Panc1 (cell line): Measurements from ENCODE around the gene POTEI. TPM values are rescaled to one million over a fixed set of nuclear protein-coding genes. Genes with fewer than 3 reads are reported as not detected.
A peak's percentile ranks its signal among the peaks of the same experiment; 100 is the strongest.
"Not testable (repeated sequence)": the region's sequence is repeated elsewhere in the genome, so short reads cannot be mapped to it uniquely, and the experiment has no call there.

ENCODE experiments used
- ATAC-seq: fragments of 200-7000 bp; cut with Tn5 transposase; 2 replicates; pipeline ENCODE4 v1.9.1; 2020; ENCODE audit warnings: mild to moderate bottlenecking, moderate library complexity
- Bru-seq: library from RNA; stranded (reverse); fragments of 400-500 nt; gene quantifications from one replicate; lab custom pipeline; 2021; lab: Mats Ljungman, UMichigan
- BruChase-seq, 2 experiments: library from RNA; stranded (reverse); fragments of 400-500 nt; gene quantifications; one replicate each; lab custom pipeline; 2021; lab: Mats Ljungman, UMichigan
- BruUV-seq: library from RNA; stranded (reverse); fragments of 400-500 nt; replicated peaks from 2 replicates; lab custom pipeline; 2021; lab: Mats Ljungman, UMichigan
- CTCF ChIA-PET: fragments of 300-600 bp; sonication (Branson Sonifier 250); formaldehyde crosslinking; loops from one replicate; lab custom pipeline; 2022; ENCODE audit warnings: antibody characterized with exemption; lab: Charles Lee
- POLR2A ChIA-PET: fragments of 300-600 bp; sonication (Branson Sonifier 250); formaldehyde crosslinking; loops from one replicate; lab custom pipeline; 2022; ENCODE audit warnings: antibody characterized with exemption; lab: Charles Lee
- DNase-seq: peaks from one replicate; pipeline ENCODE4 v3.0.0-alpha.2; 2010; ENCODE audit warnings: low read depth, low spot score
- H3K27ac ChIP-seq: 2 replicates; pipeline ENCODE4 v1.5.1; 2011; ENCODE audit warnings: mild to moderate bottlenecking, low read length, inconsistent platforms
- H3K27me3 ChIP-seq: fragments of 200-500 bp; sonication (Bioruptor generic); 2 replicates; pipeline ENCODE4 v1.6.0; 2014; ENCODE audit warnings: low read length, inconsistent platforms; ENCODE audit not compliant: control insufficient read depth, insufficient read depth
- H3K36me3 ChIP-seq: fragments of 200-500 bp; sonication (Bioruptor generic); 2 replicates; pipeline ENCODE4 v1.5.1; 2014; ENCODE audit warnings: inconsistent platforms, mild to moderate bottlenecking, low read length, moderate library complexity; ENCODE audit not compliant: control insufficient read depth, insufficient read depth
- H3K4me1 ChIP-seq: 2 replicates; pipeline ENCODE4 v1.5.1; 2011; ENCODE audit warnings: inconsistent platforms, mild to moderate bottlenecking, low read length, moderate library complexity; ENCODE audit not compliant: control insufficient read depth, insufficient read depth
- H3K4me3 ChIP-seq, 2 experiments: 2 replicates each; pipeline ENCODE4 v1.5.1; 2011 to 2012; ENCODE audit warnings: low read depth in 2 of 2, low read length in 2 of 2, mild to moderate bottlenecking in 2 of 2, inconsistent platforms in 1 of 2, moderate library complexity in 1 of 2
- H3K9me3 ChIP-seq: fragments of 200-500 bp; sonication (Bioruptor generic); 2 replicates; pipeline ENCODE4 v1.5.1; 2014; ENCODE audit warnings: low read depth, mild to moderate bottlenecking, inconsistent platforms, low read length, moderate library complexity; ENCODE audit not compliant: control insufficient read depth, insufficient read depth
- in situ Hi-C: cut with HindIII; loops from 2 replicates; pipeline ENCODE4 v1.10.0; 2016; ENCODE audit warnings: low sequenced_read_pairs, low pct_unique_long_range_greater_than_20kb
- intact Hi-C: fragments of 100-400 bp; cut with micrococcal nuclease; formaldehyde crosslinking; loops from one replicate; pipeline ENCODE4 v1.10.0; 2022; ENCODE audit not compliant: unreplicated experiment
- long read RNA-seq: library from polyadenylated mRNA; unstranded; transcript quantifications from one replicate; pipeline ENCODE4 v2.0.0, GENCODE V29; 2021; ENCODE audit not compliant: unreplicated experiment
- polyA plus RNA-seq: library from polyadenylated mRNA; unstranded; fragments of >200 nt; gene quantifications from one replicate; pipeline ENCODE4 v1.2.1, GENCODE V29; 2012; ENCODE audit warnings: missing spikeins; ENCODE audit not compliant: insufficient read length
- total RNA-seq: library from RNA; stranded (reverse); gene quantifications from one replicate; pipeline ENCODE4 v1.2.1, GENCODE V29; 2021; ENCODE audit not compliant: unreplicated experiment

POTEI gene
- 0.92 TPM for total RNA-seq
- 1.0 TPM for polyA plus RNA-seq
- percentile 16 among the genes with signal in this experiment for Bru-seq, nascent RNA
- percentile 10 among the genes with signal in this experiment for BruChase-seq, experiment 1, labeled RNA remaining after a 2-hour chase
- percentile 10 among the genes with signal in this experiment for BruChase-seq, experiment 2, labeled RNA remaining after a 6-hour chase
- long read RNA-seq, partial matches to known transcripts = 0 of 1 reads
- long read RNA-seq, other reads (novel, unspliced or antisense) = 1 of 1 reads

DNA sequence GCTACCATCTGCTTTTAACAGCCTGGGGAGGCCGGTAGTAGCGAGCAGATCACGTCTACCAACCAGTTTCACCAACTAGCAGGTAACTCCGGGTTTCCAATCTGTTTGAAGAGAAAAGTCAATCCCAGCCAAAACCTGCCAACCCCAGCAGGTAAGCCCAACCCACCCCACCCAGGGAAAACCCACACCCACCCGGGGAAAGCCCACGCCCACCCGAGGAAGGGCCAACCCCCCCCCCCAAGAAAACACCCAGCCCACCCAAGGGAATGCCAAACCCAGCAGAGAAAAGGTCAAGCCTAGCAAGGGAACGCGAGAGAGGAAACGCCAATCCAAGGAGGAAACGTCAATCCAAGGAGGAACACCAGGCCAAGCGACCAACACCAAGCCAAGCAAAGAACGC is at the start of gene POTEI:
POTEI (minus strand) TSS at position 101 of the 400 bp plus-strand sequence; CDS start at position 8, 93 bp downstream.
- ATAC-seq, POLR2A ChIA-PET: not testable (repeated sequence)

DNA sequence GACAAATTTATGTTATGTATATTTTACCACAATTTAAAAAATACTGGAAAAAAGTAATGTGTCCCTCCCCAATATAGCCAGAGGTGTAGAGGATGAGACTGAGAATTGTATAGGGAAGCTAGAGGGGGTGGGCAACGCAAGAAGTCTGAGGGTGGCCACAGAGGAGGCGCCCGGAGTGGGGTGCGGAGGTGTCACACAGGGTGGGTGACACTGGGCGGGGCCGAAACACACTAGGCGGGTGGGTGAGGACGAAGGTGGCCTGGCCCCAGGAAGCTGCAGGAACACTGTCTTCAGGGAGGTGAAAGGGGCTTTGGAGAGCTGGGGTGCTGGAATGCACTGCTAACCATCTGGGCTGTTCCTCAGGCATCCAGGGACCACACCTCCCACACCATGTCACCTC is 47.3 kb upstream of the POTEI start:
- H3K4me3 ChIP-seq, POLR2A ChIA-PET, BruUV-seq, CTCF ChIA-PET, ATAC-seq, H3K27me3 ChIP-seq, H3K4me1 ChIP-seq, H3K27ac ChIP-seq, intact Hi-C loops, H3K9me3 ChIP-seq, in situ Hi-C loops, H3K36me3 ChIP-seq, DNase-seq: not testable (repeated sequence)

More for the DNA sequence above, at the start of gene POTEI:
- BruUV-seq, CTCF ChIA-PET, H3K36me3 ChIP-seq, H3K4me1 ChIP-seq, in situ Hi-C loops, intact Hi-C loops, DNase-seq, H3K4me3 ChIP-seq, H3K27ac ChIP-seq, H3K9me3 ChIP-seq, H3K27me3 ChIP-seq: not testable (repeated sequence)

DNA sequence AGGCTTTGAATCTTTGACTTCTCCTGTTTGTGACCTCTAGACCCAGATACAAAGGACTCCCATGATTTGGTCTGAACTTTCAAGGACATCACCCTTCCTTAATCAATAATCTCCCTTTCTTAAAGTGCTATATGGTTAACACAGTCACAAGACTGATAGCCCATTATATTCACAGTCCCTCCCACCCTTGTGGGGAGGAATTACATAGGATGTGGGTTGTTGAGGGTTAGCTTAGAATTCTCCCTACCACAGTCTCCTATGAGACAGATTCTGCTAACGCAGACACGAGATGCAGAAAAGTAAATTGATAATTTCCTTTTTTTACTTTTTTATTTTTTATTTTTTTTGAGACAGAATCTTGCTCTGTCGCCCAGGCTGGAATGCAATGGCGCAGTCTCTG is 45.0 kb upstream of the POTEI start:
- H3K27ac ChIP-seq, intact Hi-C loops, CTCF ChIA-PET, in situ Hi-C loops, H3K9me3 ChIP-seq, POLR2A ChIA-PET, H3K36me3 ChIP-seq, DNase-seq, H3K4me1 ChIP-seq, H3K27me3 ChIP-seq, BruUV-seq, H3K4me3 ChIP-seq, ATAC-seq: not testable (repeated sequence)

DNA sequence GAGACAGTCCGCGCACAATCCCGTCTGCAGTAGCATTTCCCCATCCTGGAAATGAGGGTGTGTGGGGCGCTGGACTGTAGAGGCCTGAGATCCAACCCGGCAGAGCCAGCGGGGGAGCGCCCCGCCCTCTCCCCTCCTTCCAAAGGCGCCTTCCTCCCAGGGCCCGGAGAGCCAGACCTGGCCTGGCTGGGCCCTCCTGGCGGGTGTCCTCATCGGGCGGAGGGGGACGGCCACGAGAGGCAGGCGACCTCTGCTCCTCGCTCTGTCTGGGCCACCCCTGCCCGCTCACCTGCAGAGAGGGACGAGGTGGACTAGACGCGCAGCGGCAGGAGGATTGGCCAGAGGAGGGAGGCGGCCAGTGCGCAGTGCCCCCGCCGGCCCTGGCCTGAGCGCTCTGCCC is 40.3 kb upstream of the POTEI start:
- BruUV-seq, intact Hi-C loops, H3K4me3 ChIP-seq: not testable (repeated sequence)

DNA sequence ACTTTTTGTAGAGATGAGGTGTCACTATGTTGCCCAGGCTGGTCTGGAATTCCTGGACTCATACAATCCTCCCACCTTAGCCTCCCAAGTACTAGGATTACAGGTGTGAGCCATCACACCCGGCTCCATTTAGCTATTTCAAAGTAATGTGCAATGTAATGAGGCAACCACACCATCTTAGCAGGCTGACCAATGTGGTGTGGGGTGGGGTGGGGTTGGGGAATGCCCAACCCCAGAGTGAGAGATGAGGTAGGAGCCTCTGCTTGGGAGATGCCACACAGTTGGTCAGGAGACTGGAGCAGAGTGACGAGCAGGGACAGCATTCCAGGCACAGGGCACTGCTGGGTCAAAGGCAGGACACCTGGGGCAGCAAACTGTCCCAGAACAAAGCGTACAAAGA is 39.3 kb upstream of the POTEI start:
- intact Hi-C loops, CTCF ChIA-PET, H3K27ac ChIP-seq, BruUV-seq, ATAC-seq, H3K27me3 ChIP-seq, H3K4me3 ChIP-seq, H3K36me3 ChIP-seq, H3K4me1 ChIP-seq, H3K9me3 ChIP-seq, POLR2A ChIA-PET, DNase-seq, in situ Hi-C loops: not testable (repeated sequence)

More for the DNA sequence above, 40.3 kb upstream of the POTEI start:
- H3K36me3 ChIP-seq, POLR2A ChIA-PET, H3K9me3 ChIP-seq, in situ Hi-C loops, H3K27me3 ChIP-seq, CTCF ChIA-PET, ATAC-seq, DNase-seq, H3K27ac ChIP-seq, H3K4me1 ChIP-seq: not testable (repeated sequence)

DNA sequence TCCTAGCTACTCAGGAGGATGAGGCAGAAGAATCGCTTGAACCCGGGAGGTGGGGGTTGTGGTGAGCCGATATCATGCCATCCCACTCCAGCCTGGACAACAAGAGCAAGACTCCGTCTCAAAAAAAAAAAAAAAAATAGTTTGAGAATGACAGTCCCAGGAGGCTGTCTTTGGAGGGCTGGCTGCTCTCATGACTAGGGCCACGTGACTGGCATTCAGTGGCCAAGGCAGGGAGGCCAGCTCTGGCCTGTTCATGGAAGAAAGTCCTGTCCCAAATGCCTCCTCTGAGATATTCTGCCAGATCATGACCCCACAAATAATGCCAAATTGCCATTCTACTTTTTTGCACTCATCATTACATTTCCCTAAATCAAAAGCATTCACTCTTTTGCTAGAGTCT is 35.9 kb upstream of the POTEI start:
- H3K4me3 ChIP-seq, H3K9me3 ChIP-seq, in situ Hi-C loops, H3K27ac ChIP-seq, intact Hi-C loops, POLR2A ChIA-PET, H3K27me3 ChIP-seq, H3K4me1 ChIP-seq, BruUV-seq, H3K36me3 ChIP-seq, CTCF ChIA-PET, ATAC-seq, DNase-seq: not testable (repeated sequence)

DNA sequence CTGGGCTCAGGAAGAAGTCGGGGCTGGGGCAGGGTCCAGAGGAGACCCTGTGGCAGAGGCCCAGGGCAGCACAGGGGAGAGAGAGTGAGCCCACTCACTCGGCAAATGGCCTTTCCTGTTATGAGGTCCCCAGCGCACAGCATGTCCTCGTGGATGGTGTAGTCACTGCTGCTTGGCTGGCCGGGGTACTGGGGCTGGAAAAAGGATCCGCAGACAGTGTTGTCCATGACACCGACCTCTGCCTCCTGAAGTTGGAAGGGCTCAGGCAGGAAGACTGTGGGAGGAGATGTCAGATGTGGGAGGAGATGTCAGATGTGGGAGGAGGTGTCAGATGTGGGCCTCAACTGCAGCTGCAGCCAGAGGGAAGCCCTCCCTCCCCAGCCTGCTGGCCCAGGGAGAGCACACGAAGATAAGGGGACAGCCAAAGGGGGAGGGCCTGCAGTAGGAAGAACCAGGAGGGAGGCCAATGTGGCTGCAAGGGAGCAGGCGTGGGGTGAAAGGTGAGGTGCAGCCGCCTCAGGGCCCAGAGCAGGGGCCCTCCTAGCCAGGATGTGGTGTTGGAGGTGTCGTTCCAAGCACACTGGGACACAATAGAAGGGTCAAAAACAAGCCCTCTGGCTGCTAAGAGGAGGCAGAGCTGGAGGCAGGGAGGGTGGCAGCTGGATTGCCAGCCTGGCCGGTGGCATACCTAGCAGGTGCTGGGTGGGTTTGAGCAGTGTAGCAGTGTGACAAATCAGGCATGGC is 34.8 kb upstream of the POTEI start:
- H3K4me3 ChIP-seq, H3K4me1 ChIP-seq, in situ Hi-C loops, POLR2A ChIA-PET, intact Hi-C loops, CTCF ChIA-PET, DNase-seq, H3K9me3 ChIP-seq, H3K27ac ChIP-seq, ATAC-seq, H3K27me3 ChIP-seq, BruUV-seq, H3K36me3 ChIP-seq: not testable (repeated sequence)
